ENCODE results near the gene KCNC4. TPM values are rescaled to one million over a fixed set of nuclear protein-coding genes. Genes with fewer than 3 reads are reported as not detected.

KCNC4 gene
- total and polyA plus RNA-seq, 2 donors (not counting 1 experiment from before 2014, with no cell fraction given): 0.66 to 0.76 TPM

DNA sequence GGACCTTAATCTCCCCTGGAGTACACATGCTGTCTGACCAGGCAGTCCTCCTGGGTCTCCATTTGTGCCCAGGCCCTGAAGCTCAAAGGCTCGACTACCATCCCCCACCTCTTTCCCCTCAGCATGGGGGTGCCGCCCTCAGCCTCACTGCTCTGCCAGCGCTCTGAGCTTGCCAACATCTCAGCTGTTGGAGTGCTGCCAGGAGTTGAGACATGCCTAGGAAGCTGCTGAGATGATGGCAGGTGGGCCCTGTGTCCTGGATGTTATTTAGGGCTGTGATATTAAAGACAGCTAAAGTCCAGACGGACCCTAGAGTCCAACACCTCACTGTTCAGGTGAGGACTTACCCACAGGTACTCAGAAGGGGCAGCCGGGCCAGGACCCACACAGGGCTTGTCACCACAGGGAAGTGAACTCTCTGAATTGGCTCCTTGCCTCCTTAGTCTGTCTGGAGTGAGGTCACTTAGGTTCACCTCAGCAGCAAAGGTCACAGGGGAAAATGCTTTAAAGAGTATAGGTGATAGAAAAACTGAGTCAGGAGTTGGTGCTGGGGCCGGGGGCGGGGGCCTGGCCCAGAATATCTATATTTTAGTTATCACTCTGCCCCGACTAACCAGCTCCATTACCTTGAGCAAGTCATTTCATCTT, 19.7 kb upstream of the KCNC4 start:
- H3K79me2 ChIP-seq (ENCODE audit: control insufficient read depth, insufficient read depth, low read length): no peaks in the 10 kb centered on the region
- no peak overlapping the region for H2AFZ ChIP-seq (ENCODE audit: low read length)
- no peaks in the 10 kb centered on the region for H3K9me3 ChIP-seq (ENCODE audit: control insufficient read depth, insufficient read depth, low read depth, low read length)
- TF ChIP-seq, protein P1, sequence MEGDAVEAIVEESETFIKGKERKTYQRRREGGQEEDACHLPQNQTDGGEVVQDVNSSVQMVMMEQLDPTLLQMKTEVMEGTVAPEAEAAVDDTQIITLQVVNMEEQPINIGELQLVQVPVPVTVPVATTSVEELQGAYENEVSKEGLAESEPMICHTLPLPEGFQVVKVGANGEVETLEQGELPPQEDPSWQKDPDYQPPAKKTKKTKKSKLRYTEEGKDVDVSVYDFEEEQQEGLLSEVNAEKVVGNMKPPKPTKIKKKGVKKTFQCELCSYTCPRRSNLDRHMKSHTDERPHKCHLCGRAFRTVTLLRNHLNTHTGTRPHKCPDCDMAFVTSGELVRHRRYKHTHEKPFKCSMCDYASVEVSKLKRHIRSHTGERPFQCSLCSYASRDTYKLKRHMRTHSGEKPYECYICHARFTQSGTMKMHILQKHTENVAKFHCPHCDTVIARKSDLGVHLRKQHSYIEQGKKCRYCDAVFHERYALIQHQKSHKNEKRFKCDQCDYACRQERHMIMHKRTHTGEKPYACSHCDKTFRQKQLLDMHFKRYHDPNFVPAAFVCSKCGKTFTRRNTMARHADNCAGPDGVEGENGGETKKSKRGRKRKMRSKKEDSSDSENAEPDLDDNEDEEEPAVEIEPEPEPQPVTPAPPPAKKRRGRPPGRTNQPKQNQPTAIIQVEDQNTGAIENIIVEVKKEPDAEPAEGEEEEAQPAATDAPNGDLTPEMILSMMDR (conservative IDR thresholded peaks at IDR 0.05 in 1 of 2, IDR thresholded peaks at IDR 0.05 in 1 of 2; ENCODE audit: low read depth in 1 of 2, low read length in 2 of 2): no peak
- no peak for TF ChIP-seq EZH2 (IDR thresholded peaks at IDR 0.05; ENCODE audit: low read length, missing control alignments)
- H3K4me3 ChIP-seq (replicated peaks in 1 of 4; ENCODE audit: control extremely low read depth in 1 of 4, insufficient read depth in 1 of 4, low read depth in 3 of 4, low read length in 4 of 4): no peak overlapping the region
- H3K36me3 ChIP-seq (ENCODE audit: control insufficient read depth, insufficient read depth, low read length): no peaks in the 10 kb centered on the region
- H3K4me1 ChIP-seq (ENCODE audit: control insufficient read depth, extremely low read depth, insufficient read depth, low read length): peaks cover 3% of the 10 kb centered on the region
- no peaks in the 10 kb centered on the region for H4K20me1 ChIP-seq (ENCODE audit: control insufficient read depth, extremely low read depth, insufficient read depth, low read length)
- H3K4me2 ChIP-seq (ENCODE audit: extremely low read depth, insufficient read depth, low read length): no peak overlapping the region
- no peak for DNase-seq (ENCODE audit: low read depth in 2 of 2)
- peaks cover 10% of the 10 kb centered on the region for H3K27me3 ChIP-seq (ENCODE audit: control insufficient read depth, insufficient read depth, low read length)
- no peak overlapping the region for H3K9ac ChIP-seq (ENCODE audit: insufficient read depth, low read length)
- H3K27ac ChIP-seq (ENCODE audit: insufficient read depth, low read length): no peak overlapping the region

DNA sequence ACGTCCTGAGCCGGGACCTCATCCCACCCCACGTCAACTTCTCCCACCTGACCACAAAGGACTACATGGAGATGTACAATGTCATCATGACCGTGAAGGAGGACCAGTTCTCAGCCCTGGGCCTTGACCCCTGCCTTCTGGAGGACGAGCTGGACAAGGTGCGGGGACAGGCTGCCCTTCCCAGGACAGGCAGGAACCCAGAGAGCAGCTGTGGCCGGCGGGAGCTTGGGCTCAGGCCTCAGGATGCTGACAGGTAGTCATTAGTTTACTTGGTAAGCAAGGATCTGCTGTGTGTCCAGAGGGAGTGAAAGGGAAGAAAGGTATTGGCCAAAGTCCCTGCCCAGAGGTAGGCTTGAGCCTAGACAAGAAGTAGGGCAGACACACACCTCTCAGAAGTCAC, 17.6 kb upstream of the KCNC4 start:
- Histone ChIP-seq H3K27me3 (ENCODE audit: control insufficient read depth, insufficient read depth, low read length) (peaks cover 6% of the 10 kb centered on the region), H3K4me3 (replicated peaks in 1 of 4; ENCODE audit: control extremely low read depth in 1 of 4, insufficient read depth in 1 of 4, low read depth in 3 of 4, low read length in 4 of 4) (no peak overlapping the region), H3K4me1 (ENCODE audit: control insufficient read depth, extremely low read depth, insufficient read depth, low read length) (peaks cover 3% of the 10 kb centered on the region), H4K20me1 (ENCODE audit: control insufficient read depth, extremely low read depth, insufficient read depth, low read length) (no peaks in the 10 kb centered on the region), H3K4me2 (ENCODE audit: extremely low read depth, insufficient read depth, low read length) (no peak overlapping the region), H3K9me3 (ENCODE audit: control insufficient read depth, insufficient read depth, low read depth, low read length) (no peaks in the 10 kb centered on the region), H3K36me3 (ENCODE audit: control insufficient read depth, insufficient read depth, low read length) (no peaks in the 10 kb centered on the region), H2AFZ (ENCODE audit: low read length) (no peak overlapping the region), H3K79me2 (ENCODE audit: control insufficient read depth, insufficient read depth, low read length) (no peaks in the 10 kb centered on the region), H3K27ac (ENCODE audit: insufficient read depth, low read length) (no peak overlapping the region), H3K9ac (ENCODE audit: insufficient read depth, low read length) (no peak overlapping the region)
- DNase-seq (ENCODE audit: low read depth in 2 of 2): no peak
- TF ChIP-seq, protein P1 (conservative IDR thresholded peaks at IDR 0.05 in 1 of 2, IDR thresholded peaks at IDR 0.05 in 1 of 2; ENCODE audit: low read depth in 1 of 2, low read length in 2 of 2): no peak
- TF ChIP-seq EZH2 (IDR thresholded peaks at IDR 0.05; ENCODE audit: low read length, missing control alignments): no peak

- DNase-seq (ENCODE audit: low read depth in 2 of 2): no peak
- Histone ChIP-seq H4K20me1 (ENCODE audit: control insufficient read depth, extremely low read depth, insufficient read depth, low read length) (no peaks in the 10 kb centered on the region), H3K27me3 (ENCODE audit: control insufficient read depth, insufficient read depth, low read length) (peaks cover 6% of the 10 kb centered on the region), H3K4me2 (ENCODE audit: extremely low read depth, insufficient read depth, low read length) (no peak overlapping the region), H3K4me3 (replicated peaks in 1 of 4; ENCODE audit: control extremely low read depth in 1 of 4, insufficient read depth in 1 of 4, low read depth in 3 of 4, low read length in 4 of 4) (no peak overlapping the region), H3K27ac (ENCODE audit: insufficient read depth, low read length) (no peak overlapping the region), H3K79me2 (ENCODE audit: control insufficient read depth, insufficient read depth, low read length) (no peaks in the 10 kb centered on the region), H3K9ac (ENCODE audit: insufficient read depth, low read length) (no peak overlapping the region), H3K9me3 (ENCODE audit: control insufficient read depth, insufficient read depth, low read depth, low read length) (no peaks in the 10 kb centered on the region), H3K4me1 (ENCODE audit: control insufficient read depth, extremely low read depth, insufficient read depth, low read length) (no peaks in the 10 kb centered on the region), H3K36me3 (ENCODE audit: control insufficient read depth, insufficient read depth, low read length) (no peaks in the 10 kb centered on the region), H2AFZ (ENCODE audit: low read length) (no peak overlapping the region)
- no peak for TF ChIP-seq EZH2 (IDR thresholded peaks at IDR 0.05; ENCODE audit: low read length, missing control alignments)
- TF ChIP-seq, protein P1 (conservative IDR thresholded peaks at IDR 0.05 in 1 of 2, IDR thresholded peaks at IDR 0.05 in 1 of 2; ENCODE audit: low read depth in 1 of 2, low read length in 2 of 2): no peak
Measured at GRCh38 chr1:110195196-110195595, 14.9 kb upstream of the KCNC4 start.
